Heart left ventricle (tissue), 16 donors: Measurements from ENCODE around the gene UQCRC1. TPM values are rescaled to one million over a fixed set of nuclear protein-coding genes. Genes with fewer than 3 reads are reported as not detected.

Source experiments
- ATAC-seq, 4 donors: fragments of 200-7000 bp; cut with Tn5 transposase; one replicate each; pipeline ENCODE4 v1.9.1; 2020 to 2022; ENCODE audit warnings: moderate library complexity in 4 of 4, mild to moderate bottlenecking in 3 of 4, moderate number of reproducible peaks in 1 of 4
- DNase-seq, 5 donors: peaks; one replicate each; pipeline ENCODE4 v3.0.0-alpha.2; 2020
- H3K27ac ChIP-seq, 12 donors: fragments of 200-600 bp; sonication (generic) in 4 of 12; one replicate each; pipeline versions ENCODE4 v1.5.0 to v1.8.0; 2016 to 2022; ENCODE audit warnings: mild to moderate bottlenecking in 2 of 12
- H3K27me3 ChIP-seq, 9 donors: fragments of 200-600 bp; sonication (generic) in 2 of 9; one replicate each; pipeline versions ENCODE4 v1.5.1 to v1.8.0; 2016 to 2022; ENCODE audit warnings: mild to moderate bottlenecking in 3 of 9
- H3K36me3 ChIP-seq, 9 donors: fragments of 200-600 bp; sonication (generic) in 2 of 9; one replicate each; pipeline versions ENCODE4 v1.5.0 to v1.8.0; 2018 to 2022; ENCODE audit warnings: mild to moderate bottlenecking in 2 of 9
- H3K4me1 ChIP-seq, 12 donors: fragments of 200-600 bp; sonication (generic) in 4 of 12; one replicate each; pipeline versions ENCODE4 v1.5.0 to v1.8.0; 2016 to 2022; ENCODE audit warnings: mild to moderate bottlenecking in 3 of 12
- H3K4me3 ChIP-seq, 12 donors: fragments of 200-600 bp; sonication (generic) in 4 of 12; one replicate each; pipeline versions ENCODE4 v1.5.0 to v1.8.0; 2017 to 2022; ENCODE audit warnings: mild to moderate bottlenecking in 9 of 12, moderate library complexity in 4 of 12
- H3K9me3 ChIP-seq, 12 donors: fragments of 200-600 bp; sonication (generic) in 4 of 12; one replicate each; pipeline versions ENCODE4 v1.5.0 to v1.8.0; 2016 to 2022; ENCODE audit warnings: mild to moderate bottlenecking in 1 of 12
- POLR2A ChIP-seq, 2 donors: fragments of 450-650 bp; IDR thresholded peaks; one replicate each; pipeline ENCODE4 v1.6.1; 2017; ENCODE audit warnings: antibody characterized with exemption in 2 of 2, mild to moderate bottlenecking in 2 of 2, moderate library complexity in 2 of 2
- WGBS, 4 donors: extraction: QIAGEN DNeasy Blood & Tissue Kit in 2 of 4; methylation state at CpG; one replicate each; pipeline versions ENCODE4 v1.1.5 to v1.1.7; 2013 to 2018; 5-methylcytosine and 5-hydroxymethylcytosine counted together
- intact Hi-C, 10 donors: fragments of 100-400 bp; cut with DNase I; formaldehyde crosslinking; loops; one replicate each; pipeline versions ENCODE4 v1.11.1 to v1.14.2; 2022
- polyA plus RNA-seq, 2 donors: library from polyadenylated mRNA; stranded (reverse); fragments of 200-250 nt; gene quantifications; one replicate each; pipeline ENCODE4 v1.2.3, GENCODE V29; 2013
- total RNA-seq, 9 donors: library from RNA; depleted of rRNA in 2 of 9; stranded (reverse); fragments of >200 nt in 2 of 9; fragmentation: NEBNext Ultra II Directional in 3 of 9; extraction: Animal tissue kit (Norgen Biotek cat#: 25700) in 3 of 9; gene quantifications; one replicate each; pipeline versions ENCODE4 v1.1.0 to v1.2.4, GENCODE V29; 2016 to 2023
- TF ChIP-seq, protein P1 (sequence below), 12 donors: fragments of 200-600 bp; sonication (generic) in 4 of 12; IDR thresholded peaks; one replicate each; pipeline versions ENCODE4 v1.5.0 to v1.8.0; 2018 to 2022; ENCODE audit warnings: antibody characterized with exemption in 12 of 12, mild to moderate bottlenecking in 5 of 12
- donor health status: ischemic (EF 13 %, LVEDD 7.1; RV severe dilation, severe dysfunction).
- donor health status: healthy with polysubstance abuse.
- donor health status: DM: no; HTN: yes; CAD: no.
- donor health status: DM: no; HTN: no; CAD: no.
- donor health status: ischemic (EF 25% LVEDD 6.9; RV normal size, moderate dysfunction).
- donor health status: ischemic (EF 25% LVEDD 5.7; RV mildly dilated, moderate dysfunction).
- donor health status: healthy.
- donor health status: DM: yes; HTN: yes; CAD: no.
- donor health status: ischemic (EF 35%, LVEDD 5.7; RV mildly dilated, moderate dysfunction).
- donor health status: nonischemic (EF 11% LVEDD 7.7; RV severe dilation, severe dysfunction).
- donor health status: DM: yes; HTN: yes; CAD: no.
- donor health status: PGD.
- donor health status: ischemic (EF 29% LVEDD 5.4; RV normal size, mild dysfunction).
- donor health status: nonischemic (EF 23%, LVEDD 6.1; RV moderate dilation, normal function).

UQCRC1 gene
- total and polyA plus RNA-seq, 11 donors: 580 to 2,191 (median 1,008) TPM

DNA sequence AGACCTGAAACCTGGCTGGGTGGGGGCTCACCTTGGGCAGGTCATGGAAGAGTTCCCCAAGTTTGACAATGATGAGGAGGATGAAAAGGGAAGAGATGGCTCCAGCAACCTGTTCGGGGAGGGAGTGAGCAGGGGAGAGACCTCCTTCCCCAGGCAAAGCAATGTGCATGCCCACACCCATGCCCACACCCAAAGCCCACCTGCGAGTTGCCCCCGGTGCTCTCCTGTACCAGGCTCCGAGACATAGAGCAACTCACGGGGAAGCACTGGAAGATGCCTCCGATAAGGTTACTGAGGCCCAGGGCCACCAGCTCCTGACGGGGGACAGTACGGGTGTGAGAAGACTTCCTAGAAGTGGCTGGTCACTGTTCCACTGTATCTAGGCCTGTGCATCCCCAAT lies 21.0 kb upstream of the UQCRC1 start:
- TF ChIP-seq, protein P1, sequence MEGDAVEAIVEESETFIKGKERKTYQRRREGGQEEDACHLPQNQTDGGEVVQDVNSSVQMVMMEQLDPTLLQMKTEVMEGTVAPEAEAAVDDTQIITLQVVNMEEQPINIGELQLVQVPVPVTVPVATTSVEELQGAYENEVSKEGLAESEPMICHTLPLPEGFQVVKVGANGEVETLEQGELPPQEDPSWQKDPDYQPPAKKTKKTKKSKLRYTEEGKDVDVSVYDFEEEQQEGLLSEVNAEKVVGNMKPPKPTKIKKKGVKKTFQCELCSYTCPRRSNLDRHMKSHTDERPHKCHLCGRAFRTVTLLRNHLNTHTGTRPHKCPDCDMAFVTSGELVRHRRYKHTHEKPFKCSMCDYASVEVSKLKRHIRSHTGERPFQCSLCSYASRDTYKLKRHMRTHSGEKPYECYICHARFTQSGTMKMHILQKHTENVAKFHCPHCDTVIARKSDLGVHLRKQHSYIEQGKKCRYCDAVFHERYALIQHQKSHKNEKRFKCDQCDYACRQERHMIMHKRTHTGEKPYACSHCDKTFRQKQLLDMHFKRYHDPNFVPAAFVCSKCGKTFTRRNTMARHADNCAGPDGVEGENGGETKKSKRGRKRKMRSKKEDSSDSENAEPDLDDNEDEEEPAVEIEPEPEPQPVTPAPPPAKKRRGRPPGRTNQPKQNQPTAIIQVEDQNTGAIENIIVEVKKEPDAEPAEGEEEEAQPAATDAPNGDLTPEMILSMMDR (IDR thresholded peaks at IDR 0.05): no peak
- TF ChIP-seq POLR2A (IDR thresholded peaks at IDR 0.05): no peak
- Histone ChIP-seq H3K9me3 (no peaks in the 10 kb centered on the region), H3K4me1 (peaks cover 0 to 14% (median 9%) of the 10 kb centered on the region in 12 donors), H3K27ac (no peak overlapping the region), H3K4me3 (no peak overlapping the region), H3K36me3 (peaks cover 0 to 80% (median 39%) of the 10 kb centered on the region in 9 donors), H3K27me3 (no peaks in the 10 kb centered on the region)
- intact Hi-C loops: loop anchor here in 1 of 10 donors (10.0 kb wide), 1 partner anchor 166 kb away; a partner anchor contains a TSS
- 91 to 98% (median 95%) methylated on average over 6 to 8 of the region's 8 CpGs for WGBS, 4 donors
- ATAC-seq: no peak
- DNase-seq: no peak

DNA sequence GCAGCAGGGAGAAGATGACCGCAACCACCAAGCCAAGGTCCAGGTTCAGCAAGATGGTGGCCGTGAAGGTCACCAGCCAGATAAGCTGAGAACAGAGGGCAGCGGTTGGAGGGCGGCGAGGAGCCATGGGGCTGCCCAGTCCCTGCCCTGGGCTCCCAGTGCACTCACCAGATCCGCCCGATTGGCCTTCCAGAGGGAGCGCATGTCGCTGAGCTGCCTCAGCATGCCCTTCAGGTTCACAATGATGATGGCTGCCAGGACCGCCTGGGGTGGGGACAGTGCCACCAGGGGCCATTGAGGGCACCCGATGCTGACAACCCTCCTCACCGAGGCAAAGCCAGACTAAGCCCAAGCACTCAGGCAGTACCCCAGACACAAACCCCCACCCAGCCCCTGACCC lies 20.4 kb upstream of the UQCRC1 start:
- peak in 2 of 5 donors; percentile 16 to 17 for DNase-seq
- intact Hi-C loops: loop anchor here in 1 of 10 donors (10.0 kb wide), 1 partner anchor 165 kb away; a partner anchor contains a TSS
- H3K4me3 ChIP-seq: no peak overlapping the region
- no peak for TF ChIP-seq POLR2A (IDR thresholded peaks at IDR 0.05)
- TF ChIP-seq, protein P1 (IDR thresholded peaks at IDR 0.05): no peak
- peaks cover 0 to 13% (median 9%) of the 10 kb centered on the region in 12 donors for H3K4me1 ChIP-seq
- no peaks in the 10 kb centered on the region for H3K9me3 ChIP-seq
- H3K36me3 ChIP-seq: peaks cover 0 to 81% (median 44%) of the 10 kb centered on the region in 9 donors
- H3K27me3 ChIP-seq: no peaks in the 10 kb centered on the region
- no peak overlapping the region for H3K27ac ChIP-seq
- WGBS, 4 donors: 94 to 96% (median 95%) methylated on average over 12 of the region's 12 CpGs
- ATAC-seq: no peak

DNA sequence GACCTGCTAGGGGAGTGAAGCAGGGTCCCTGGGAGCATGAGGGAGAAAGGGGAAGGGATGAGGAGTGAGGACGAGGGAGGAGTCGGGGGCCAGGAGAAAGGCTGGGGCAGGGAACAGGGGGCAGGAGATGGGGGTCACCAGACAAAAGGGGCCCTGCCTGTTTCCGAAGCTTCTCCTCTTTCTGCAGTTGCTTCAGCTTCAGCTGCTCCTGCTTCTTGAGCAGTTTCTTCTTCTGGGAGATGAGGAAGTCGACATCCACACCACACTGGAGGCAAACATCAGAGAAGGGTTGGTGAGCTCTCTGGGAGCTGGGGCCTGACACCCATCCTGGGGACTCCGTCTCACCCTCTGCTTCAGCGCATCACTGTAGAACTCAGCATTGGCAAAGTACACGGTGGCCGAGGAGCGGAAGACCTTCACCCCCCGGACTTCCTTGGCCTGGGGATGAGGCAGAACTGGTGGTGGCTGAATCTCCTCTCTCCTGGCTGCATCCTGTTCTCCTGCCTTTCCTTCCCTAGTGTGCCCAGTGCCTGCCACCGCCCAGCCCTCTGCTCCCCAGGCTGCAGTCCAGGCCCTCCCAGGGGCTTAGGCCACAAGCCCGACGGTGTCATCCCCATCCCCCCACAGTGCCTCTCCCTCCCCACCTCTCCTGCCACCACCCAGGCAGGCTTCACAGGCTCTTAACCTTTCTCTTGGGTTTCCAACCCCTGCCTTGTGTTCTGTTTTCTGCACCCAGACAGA lies 19.0 kb upstream of the UQCRC1 start:
- H3K9me3 ChIP-seq: no peaks in the 10 kb centered on the region
- DNase-seq (peak in 1 of 5 donors; percentile 13), ATAC-seq (no peak)
- H3K36me3 ChIP-seq: peaks cover 0 to 78% (median 44%) of the 10 kb centered on the region in 9 donors
- no peaks in the 10 kb centered on the region for H3K4me1 ChIP-seq
- intact Hi-C loops: no loop called here
- H3K27ac ChIP-seq: no peak overlapping the region
- no peak for TF ChIP-seq POLR2A (IDR thresholded peaks at IDR 0.05)
- TF ChIP-seq, protein P1 (IDR thresholded peaks at IDR 0.05): no peak
- 80 to 86% (median 84%) methylated on average over 13 of the region's 13 CpGs for WGBS, 4 donors
- H3K27me3 ChIP-seq: no peaks in the 10 kb centered on the region
- no peak overlapping the region for H3K4me3 ChIP-seq

DNA sequence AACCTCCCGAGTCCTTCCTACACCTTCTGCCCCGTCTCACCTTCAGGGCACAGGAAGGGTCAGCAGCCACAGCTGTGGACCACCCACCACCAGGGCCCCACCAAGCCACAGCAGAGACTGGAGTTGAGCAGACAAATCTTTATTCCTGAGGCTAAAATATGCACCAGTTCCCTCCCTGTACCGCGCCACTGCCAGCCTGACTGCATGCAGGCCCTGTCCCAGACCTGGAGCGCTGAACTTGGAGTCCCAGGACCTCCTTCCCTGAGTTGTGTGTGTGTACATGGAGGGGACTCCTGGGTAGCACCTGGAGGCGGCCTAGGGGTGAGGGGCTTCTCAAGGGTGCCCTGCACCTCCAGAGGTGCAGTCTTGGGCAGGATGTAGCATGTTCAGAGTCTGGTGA lies 16.2 kb upstream of the UQCRC1 start:
- 89 to 95% (median 95%) methylated on average over 3 to 6 of the region's 6 CpGs for WGBS, 4 donors
- Histone ChIP-seq H3K4me1 (no peaks in the 10 kb centered on the region), H3K27ac (no peak overlapping the region), H3K27me3 (no peaks in the 10 kb centered on the region), H3K36me3 (peaks cover 0 to 51% (median 33%) of the 10 kb centered on the region in 9 donors), H3K9me3 (no peaks in the 10 kb centered on the region), H3K4me3 (no peak overlapping the region)
- TF ChIP-seq, protein P1 (IDR thresholded peaks at IDR 0.05): no peak
- no peak for TF ChIP-seq POLR2A (IDR thresholded peaks at IDR 0.05)
- DNase-seq (no peak), ATAC-seq (no peak)
- intact Hi-C loops: no loop called here
